Fibroblast of the aortic adventitia (primary cell): Measurements from ENCODE around the gene CD8B. TPM values are rescaled to one million over a fixed set of nuclear protein-coding genes. Genes with fewer than 3 reads are reported as not detected.
"Not testable (repeated sequence)": the region's sequence is repeated elsewhere in the genome, so short reads cannot be mapped to it uniquely, and the experiment has no call there.

Experiments
- DNase-seq: peaks from one replicate; pipeline ENCODE4 v3.0.0-alpha.2; 2010; ENCODE audit warnings: low read depth
- H3K4me3 ChIP-seq: 2 replicates; pipeline ENCODE4 v1.5.1; 2011; ENCODE audit warnings: low read depth, mild to moderate bottlenecking, control low read depth, low read length, moderate library complexity
- CTCF ChIP-seq: IDR thresholded peaks from 2 replicates; pipeline ENCODE4 v1.5.1; 2011; ENCODE audit warnings: mild to moderate bottlenecking, low read length, control low read depth, inconsistent platforms; ENCODE audit not compliant: insufficient read depth
- total RNA-seq: library from RNA; depleted of rRNA; stranded (reverse); fragments of >200 nt; gene quantifications from 2 replicates; pipeline ENCODE4 v1.2.3, GENCODE V29; 2012; ENCODE audit warnings: low replicate concordance

Gene CD8B
- not detected in 2 replicates for total RNA-seq

- H3K4me3 ChIP-seq, DNase-seq: not testable (repeated sequence)
These were observed at the start of gene CD8B for GRCh38 chr2:86861628-86862379. TSS of gene CD8B (minus strand) at chr2:86861886. CDS start at chr2:86861865, 21 bp downstream.

- not testable (repeated sequence) for H3K4me3 ChIP-seq, DNase-seq
These were observed 44.2 kb upstream of the CD8B start for GRCh38 chr2:86905868-86906267.

GRCh38 chr2:86900687-86901086 is 39.0 kb upstream of the CD8B start:
- peak; percentile 14 for TF ChIP-seq CTCF
- DNase-seq, result peak; percentile 13

GRCh38 chr2:86886026-86886425 is 24.3 kb upstream of the CD8B start:
- not testable (repeated sequence) for DNase-seq, H3K4me3 ChIP-seq

More at GRCh38 chr2:86900687-86901086, 39.0 kb upstream of the CD8B start:
- H3K4me3 ChIP-seq, result not testable (repeated sequence)

- not testable (repeated sequence) for DNase-seq, H3K4me3 ChIP-seq
These were observed 21.2 kb upstream of the CD8B start for GRCh38 chr2:86882865-86883264.

- H3K4me3 ChIP-seq, DNase-seq: not testable (repeated sequence)
These were observed 20.5 kb upstream of the CD8B start for GRCh38 chr2:86882118-86882665.

- DNase-seq, H3K4me3 ChIP-seq: not testable (repeated sequence)
These were observed 17.3 kb upstream of the CD8B start for GRCh38 chr2:86878986-86879385.

GRCh38 chr2:86870941-86871340 is 9.3 kb upstream of the CD8B start:
- not testable (repeated sequence) for DNase-seq

GRCh38 chr2:86868895-86869468 is 7.3 kb upstream of the CD8B start:
- H3K4me3 ChIP-seq, DNase-seq: not testable (repeated sequence)

More at GRCh38 chr2:86870941-86871340, 9.3 kb upstream of the CD8B start:
- not testable (repeated sequence) for H3K4me3 ChIP-seq

- H3K4me3 ChIP-seq, DNase-seq: not testable (repeated sequence)
These were observed 656 bp upstream of the CD8B start for GRCh38 chr2:86862380-86862703.

GRCh38 chr2:86861175-86861574 is 511 bp downstream of the CD8B start:
- not testable (repeated sequence) for H3K4me3 ChIP-seq

GRCh38 chr2:86860573-86860972 is 1.1 kb downstream of the CD8B start:
- H3K4me3 ChIP-seq, DNase-seq: not testable (repeated sequence)

More at GRCh38 chr2:86861175-86861574, 511 bp downstream of the CD8B start:
- not testable (repeated sequence) for DNase-seq

- not testable (repeated sequence) for DNase-seq, H3K4me3 ChIP-seq
These were observed 4.0 kb downstream of the CD8B start for GRCh38 chr2:86857688-86858087.

GRCh38 chr2:86856498-86856897 is 5.2 kb downstream of the CD8B start:
- not testable (repeated sequence) for H3K4me3 ChIP-seq, DNase-seq

- H3K4me3 ChIP-seq, result not testable (repeated sequence)
- DNase-seq, result peak; percentile 19
These were observed 5.7 kb downstream of the CD8B start for GRCh38 chr2:86855981-86856380.

GRCh38 chr2:86851581-86851980 is 10.1 kb downstream of the CD8B start:
- not testable (repeated sequence) for DNase-seq, H3K4me3 ChIP-seq

- H3K4me3 ChIP-seq, DNase-seq: not testable (repeated sequence)
These were observed 19.0 kb downstream of the CD8B start for GRCh38 chr2:86842607-86843234.

- not testable (repeated sequence) for DNase-seq, H3K4me3 ChIP-seq
These were observed 20.4 kb downstream of the CD8B start for GRCh38 chr2:86841330-86841729.
